Measurements from ENCODE around the gene ABO. TPM values are rescaled to one million over a fixed set of nuclear protein-coding genes. Genes with fewer than 3 reads are reported as not detected.
"Not testable (repeated sequence)": the region's sequence is repeated elsewhere in the genome, so short reads cannot be mapped to it uniquely, and the experiment has no call there.

ABO gene
- polyA plus RNA-seq, 1 donor = 19.1 TPM

- DNase-seq = no peak
Observed at GRCh38 chr9:133294257-133294656, 19.3 kb upstream of the ABO start.

GRCh38 chr9:133290751-133291302 lies 15.8 kb upstream of the ABO start:
- DNase-seq = no peak

GRCh38 chr9:133286523-133286922 lies 11.5 kb upstream of the ABO start:
- DNase-seq = no peak

GRCh38 chr9:133285252-133285775 lies 10.3 kb upstream of the ABO start:
- no peak for DNase-seq

- no peak for DNase-seq
Observed at GRCh38 chr9:133284362-133284761, 9.4 kb upstream of the ABO start.

- DNase-seq = not testable (repeated sequence)
Observed at GRCh38 chr9:133283255-133284032, 8.4 kb upstream of the ABO start.

- no peak for DNase-seq
Observed at GRCh38 chr9:133282464-133283238, 7.7 kb upstream of the ABO start.

GRCh38 chr9:133280392-133280791 lies 5.4 kb upstream of the ABO start:
- DNase-seq = no peak

GRCh38 chr9:133278161-133279114 lies 3.4 kb upstream of the ABO start:
- DNase-seq = no peak

GRCh38 chr9:133277467-133277866 lies 2.5 kb upstream of the ABO start:
- no peak for DNase-seq

GRCh38 chr9:133276923-133277322 lies 1.9 kb upstream of the ABO start:
- no peak for DNase-seq

- DNase-seq = no peak
Observed at GRCh38 chr9:133276001-133276884, 1.2 kb upstream of the ABO start.

GRCh38 chr9:133274236-133275104 lies 531 bp downstream of the ABO start:
- no peak for DNase-seq

GRCh38 chr9:133273819-133274218 lies 1.2 kb downstream of the ABO start:
- DNase-seq = no peak

GRCh38 chr9:133273098-133273497 lies 1.9 kb downstream of the ABO start:
- no peak for DNase-seq

GRCh38 chr9:133269537-133270362 lies 5.3 kb downstream of the ABO start:
- DNase-seq = no peak

- DNase-seq = not testable (repeated sequence)
Observed at GRCh38 chr9:133269136-133269535, 5.9 kb downstream of the ABO start.

- DNase-seq = no peak
Observed at GRCh38 chr9:133268335-133269056, 6.5 kb downstream of the ABO start.
